ENCODE results near the gene NAALADL1.

The NAALADL1 gene

DNA sequence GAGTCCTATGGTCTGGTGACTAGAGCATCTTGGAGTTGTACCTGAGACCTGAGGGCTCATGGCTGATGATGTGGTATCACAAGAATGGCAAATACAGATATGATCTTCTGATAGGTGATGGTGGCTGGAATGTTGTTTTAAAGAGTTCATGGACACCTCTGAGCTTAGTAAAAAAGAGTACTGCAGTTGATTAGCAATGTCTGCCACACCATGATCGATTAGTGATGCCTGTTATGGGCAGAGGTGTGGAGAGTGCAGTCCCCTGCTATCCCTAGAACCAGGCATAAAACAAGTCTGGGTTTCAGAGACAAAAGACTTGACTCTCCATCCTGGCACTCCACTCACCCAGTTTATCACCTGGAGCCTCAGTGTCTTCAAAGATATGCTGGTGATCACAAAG, 60.2 kb downstream of the NAALADL1 start:
- in situ Hi-C loops (cut with MboI; ENCODE audit: low pct_unique_long_range_greater_than_20kb, low sequenced_read_pairs, unreplicated experiment), result no loop called here
- TF ChIP-seq, protein P1, sequence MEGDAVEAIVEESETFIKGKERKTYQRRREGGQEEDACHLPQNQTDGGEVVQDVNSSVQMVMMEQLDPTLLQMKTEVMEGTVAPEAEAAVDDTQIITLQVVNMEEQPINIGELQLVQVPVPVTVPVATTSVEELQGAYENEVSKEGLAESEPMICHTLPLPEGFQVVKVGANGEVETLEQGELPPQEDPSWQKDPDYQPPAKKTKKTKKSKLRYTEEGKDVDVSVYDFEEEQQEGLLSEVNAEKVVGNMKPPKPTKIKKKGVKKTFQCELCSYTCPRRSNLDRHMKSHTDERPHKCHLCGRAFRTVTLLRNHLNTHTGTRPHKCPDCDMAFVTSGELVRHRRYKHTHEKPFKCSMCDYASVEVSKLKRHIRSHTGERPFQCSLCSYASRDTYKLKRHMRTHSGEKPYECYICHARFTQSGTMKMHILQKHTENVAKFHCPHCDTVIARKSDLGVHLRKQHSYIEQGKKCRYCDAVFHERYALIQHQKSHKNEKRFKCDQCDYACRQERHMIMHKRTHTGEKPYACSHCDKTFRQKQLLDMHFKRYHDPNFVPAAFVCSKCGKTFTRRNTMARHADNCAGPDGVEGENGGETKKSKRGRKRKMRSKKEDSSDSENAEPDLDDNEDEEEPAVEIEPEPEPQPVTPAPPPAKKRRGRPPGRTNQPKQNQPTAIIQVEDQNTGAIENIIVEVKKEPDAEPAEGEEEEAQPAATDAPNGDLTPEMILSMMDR (IDR thresholded peaks at IDR 0.05; ENCODE audit: extremely low read depth, insufficient read depth, missing control alignments), result no peak
- DNase-seq (ENCODE audit: low spot score), result no peak

- peak; percentile 61 for DNase-seq (ENCODE audit: low spot score)
- TF ChIP-seq, protein P1 (IDR thresholded peaks at IDR 0.05; ENCODE audit: extremely low read depth, insufficient read depth, missing control alignments), result peak; percentile 48
- in situ Hi-C loops (cut with MboI; ENCODE audit: low pct_unique_long_range_greater_than_20kb, low sequenced_read_pairs, unreplicated experiment), result no loop called here
Observed at GRCh38 chr11:64996710-64997380, 61.5 kb downstream of the NAALADL1 start, which contains the start of gene BATF2. Gene BATF2 (minus strand): TSS chr11:64996971. CDS start chr11:64996914, 57 bp downstream.

- in situ Hi-C loops (cut with MboI; ENCODE audit: low pct_unique_long_range_greater_than_20kb, low sequenced_read_pairs, unreplicated experiment), result no loop called here
- TF ChIP-seq, protein P1 (IDR thresholded peaks at IDR 0.05; ENCODE audit: extremely low read depth, insufficient read depth, missing control alignments), result no peak
- DNase-seq (ENCODE audit: low spot score), result no peak
Observed at GRCh38 chr11:64996327-64996709, 62.0 kb downstream of the NAALADL1 start.
